KMS-11 (cell line): Measurements from ENCODE around the gene DAPP1.

Experiments used
- H2AFZ ChIP-seq: fragments of 200-600 bp; sonication (generic); 2 replicates; pipeline ENCODE4 v1.6.1; 2016; ENCODE audit warnings: antibody characterized with exemption, mixed run types, low read depth
- H3K27ac ChIP-seq: fragments of 200-600 bp; sonication (generic); 2 replicates; pipeline ENCODE4 v1.6.1; 2016; ENCODE audit warnings: mild to moderate bottlenecking, mixed run types
- H3K27me3 ChIP-seq: fragments of 200-600 bp; sonication (generic); 2 replicates; pipeline ENCODE4 v1.6.1; 2017; ENCODE audit warnings: mild to moderate bottlenecking, low read depth, mixed run types, moderate library complexity; ENCODE audit not compliant: insufficient read depth
- H3K36me3 ChIP-seq: fragments of 200-600 bp; sonication (generic); 2 replicates; pipeline ENCODE4 v1.6.1; 2017; ENCODE audit warnings: mild to moderate bottlenecking, mixed run types; ENCODE audit not compliant: insufficient read depth
- H3K4me1 ChIP-seq: fragments of 200-600 bp; sonication (generic); 2 replicates; pipeline ENCODE4 v1.6.1; 2016; ENCODE audit warnings: mild to moderate bottlenecking, low read depth, mixed run types; ENCODE audit not compliant: poor library complexity, severe bottlenecking
- H3K4me2 ChIP-seq: fragments of 200-600 bp; sonication (generic); 2 replicates; pipeline ENCODE4 v1.7.0; 2016; ENCODE audit warnings: mild to moderate bottlenecking, mixed run types
- H3K4me3 ChIP-seq: fragments of 200-600 bp; sonication (generic); IDR thresholded peaks from 2 replicates; pipeline ENCODE4 v1.6.1; 2017; ENCODE audit warnings: low read depth, low read length, mixed read lengths; ENCODE audit not compliant: insufficient read depth
- H3K79me2 ChIP-seq: fragments of 200-600 bp; sonication (generic); 2 replicates; pipeline ENCODE4 v1.6.1; 2016; ENCODE audit warnings: low read depth, mixed run types; ENCODE audit not compliant: insufficient read depth
- H3K9ac ChIP-seq: fragments of 200-600 bp; sonication (generic); 2 replicates; pipeline ENCODE4 v1.6.1; 2016; ENCODE audit warnings: mild to moderate bottlenecking, mixed run types
- H4K20me1 ChIP-seq: fragments of 200-600 bp; sonication (generic); 2 replicates; pipeline ENCODE4 v1.6.1; 2016; ENCODE audit warnings: mild to moderate bottlenecking, mixed run types; ENCODE audit not compliant: insufficient read depth
- CTCF ChIP-seq: fragments of 200-600 bp; sonication (generic); conservative IDR thresholded peaks from 2 replicates; pipeline ENCODE4 v1.6.1; 2017; ENCODE audit warnings: low read depth, mild to moderate bottlenecking, antibody characterized with exemption, low read length, moderate library complexity, mixed read lengths

The DAPP1 gene

GRCh38 chr4:99875071-99875470, 58.4 kb downstream of the DAPP1 start:
- Histone ChIP-seq H3K79me2 (no peaks in the 10 kb centered on the region), H2AFZ (no peak overlapping the region), H3K27me3 (no peaks in the 10 kb centered on the region), H3K4me1 (no peaks in the 10 kb centered on the region), H3K4me2 (no peak overlapping the region), H3K4me3 (no peak overlapping the region), H4K20me1 (no peaks in the 10 kb centered on the region), H3K36me3 (no peaks in the 10 kb centered on the region), H3K9ac (no peak overlapping the region), H3K27ac (no peak overlapping the region)
- TF ChIP-seq CTCF, result no peak

- no peak overlapping the region for H3K4me2 ChIP-seq
- H3K4me1 ChIP-seq, result no peaks in the 10 kb centered on the region
- TF ChIP-seq CTCF, result no peak
- H3K4me3 ChIP-seq, result no peak overlapping the region
- H3K9ac ChIP-seq, result no peak overlapping the region
- H3K27me3 ChIP-seq, result no peaks in the 10 kb centered on the region
- H3K27ac ChIP-seq, result no peak overlapping the region
- H4K20me1 ChIP-seq, result no peaks in the 10 kb centered on the region
- 0 out of 2 replicates have a peak, but pooled peaks cover 3% of the 10 kb centered on the region for H3K36me3 ChIP-seq
- no peak overlapping the region for H2AFZ ChIP-seq
- no peaks in the 10 kb centered on the region for H3K79me2 ChIP-seq
These were observed 60.3 kb downstream of the DAPP1 start for GRCh38 chr4:99876946-99877345.

- Histone ChIP-seq H3K4me3 (no peak overlapping the region), H3K79me2 (no peaks in the 10 kb centered on the region), H2AFZ (no peak overlapping the region), H3K36me3 (0 out of 2 replicates have a peak, but pooled peaks cover 3% of the 10 kb centered on the region), H3K27ac (no peak overlapping the region), H3K4me1 (no peaks in the 10 kb centered on the region), H4K20me1 (no peaks in the 10 kb centered on the region), H3K27me3 (no peaks in the 10 kb centered on the region), H3K4me2 (no peak overlapping the region), H3K9ac (no peak overlapping the region)
- no peak for TF ChIP-seq CTCF
These were observed 62.0 kb downstream of the DAPP1 start for GRCh38 chr4:99878604-99879003.

DNA sequence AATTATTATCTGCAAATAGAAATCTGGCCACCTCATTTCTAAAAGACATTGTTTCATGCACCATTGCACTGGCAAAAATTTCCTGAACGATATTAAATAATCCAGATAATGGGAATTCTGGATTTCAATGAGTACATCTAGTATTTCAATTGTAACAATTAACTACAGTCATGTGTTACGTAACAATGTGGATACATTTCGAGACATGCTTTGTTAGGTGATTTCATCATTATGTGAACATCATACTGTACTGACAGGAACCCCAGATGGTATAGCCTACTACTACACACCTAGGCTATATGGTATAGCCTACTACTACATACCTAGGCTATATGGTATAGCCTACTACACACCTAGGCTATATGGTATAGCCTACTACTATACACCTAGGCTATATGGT, 62.8 kb downstream of the DAPP1 start:
- Histone ChIP-seq H3K27me3 (no peaks in the 10 kb centered on the region), H3K36me3 (peaks cover 3% of the 10 kb centered on the region; the same call in 1 of the 2 replicates), H3K4me2 (no peak overlapping the region), H4K20me1 (no peaks in the 10 kb centered on the region), H3K4me3 (no peak overlapping the region), H3K4me1 (no peaks in the 10 kb centered on the region), H2AFZ (no peak overlapping the region), H3K79me2 (no peaks in the 10 kb centered on the region), H3K9ac (no peak overlapping the region), H3K27ac (no peak overlapping the region)
- no peak for TF ChIP-seq CTCF
